Activated naive CD8-positive, alpha-beta T cell treated with anti-CD3 and anti-CD28 coated beads, Interleukin-2, amount 10 ng/mL, durations not matched to agents 7 days and 5 days (primary cell): ENCODE results near the gene SNX32. TPM values are rescaled to one million over a fixed set of nuclear protein-coding genes. Genes with fewer than 3 reads are reported as not detected.

Experiments used
- ATAC-seq: fragments of 150-1000 bp; cut with Tn5 transposase; one replicate; pipeline ENCODE4 v1.10.0; 2021; ENCODE audit warnings: low read depth, moderate library complexity
- POLR2A ChIA-PET: fragments of 350-600 bp; sonication (Branson Sonifier 250); formaldehyde crosslinking; loops from one replicate; lab custom pipeline; 2021; ENCODE audit warnings: antibody characterized with exemption; lab: Charles Lee
- DNase-seq: peaks from one replicate; pipeline ENCODE4 v3.0.0; 2021
- H3K27ac Mint-ChIP-seq: one replicate; pipeline ENCODE4 v1.8.0; 2022; ENCODE audit warnings: mild to moderate bottlenecking, mixed read lengths
- H3K27me3 Mint-ChIP-seq: one replicate; pipeline ENCODE4 v1.8.0; 2022; ENCODE audit warnings: mild to moderate bottlenecking, moderate library complexity, mixed read lengths
- H3K36me3 Mint-ChIP-seq: one replicate; pipeline ENCODE4 v1.8.0; 2021; ENCODE audit warnings: mild to moderate bottlenecking, mixed read lengths
- H3K4me1 Mint-ChIP-seq: one replicate; pipeline ENCODE4 v1.8.0; 2021; ENCODE audit warnings: mixed read lengths
- H3K4me3 Mint-ChIP-seq: one replicate; pipeline ENCODE4 v1.8.0; 2022; ENCODE audit warnings: mild to moderate bottlenecking, moderate library complexity, mixed read lengths
- H3K9me3 Mint-ChIP-seq: one replicate; pipeline ENCODE4 v1.8.0; 2021; ENCODE audit warnings: mixed read lengths
- total RNA-seq, 2 experiments: library from RNA; stranded (reverse); gene quantifications; one replicate each; pipeline ENCODE4 v1.2.3, GENCODE V29; 2021

Gene SNX32
- total RNA-seq, 2 experiments from 2014 or later: 2.6 to 3.6 TPM

DNA sequence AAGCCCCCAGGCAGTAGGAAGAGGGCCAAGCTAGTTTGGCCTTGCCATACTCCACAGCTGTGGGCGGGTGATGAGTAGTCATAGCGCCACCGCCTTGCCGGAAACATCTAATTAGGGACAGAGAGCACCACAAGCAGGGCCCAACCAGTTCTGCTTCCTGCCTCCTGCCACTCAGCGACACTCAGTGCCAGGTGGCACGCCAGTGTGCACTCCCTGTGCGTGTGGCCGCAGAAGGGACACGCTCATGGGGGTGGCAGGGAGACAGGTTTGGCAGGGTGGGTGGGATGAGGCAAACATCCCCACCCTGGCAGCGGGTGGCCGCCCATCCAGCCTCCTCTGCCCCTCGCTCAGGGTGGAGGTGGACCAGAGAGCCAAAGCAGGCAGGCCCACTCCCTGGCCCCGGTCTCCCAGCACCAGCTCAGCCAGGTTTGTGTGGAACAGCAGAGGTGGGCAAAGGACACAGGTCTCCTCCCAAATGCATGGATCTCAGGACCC lies 42.0 kb upstream of the SNX32 start:
- peak overlapping the region; percentile 78 for H3K27ac Mint-ChIP-seq
- DNase-seq: peak; percentile 61
- peak overlapping the region; percentile 30 for H3K4me3 Mint-ChIP-seq
- peaks cover 24% of the 10 kb centered on the region for H3K4me1 Mint-ChIP-seq
- H3K9me3 Mint-ChIP-seq: no peaks in the 10 kb centered on the region
- POLR2A ChIA-PET: interaction anchor here (0.9 to 3.2 kb wide), 5 partner anchors 10 to 98 kb away, joined by 3 to 15 read pairs (median 4); partner anchors contain the start of genes AP5B1 and CCDC85B
- peaks cover 28% of the 10 kb centered on the region for H3K27me3 Mint-ChIP-seq
- H3K36me3 Mint-ChIP-seq: peaks cover 1% of the 10 kb centered on the region
- ATAC-seq: peak; percentile 95

DNA sequence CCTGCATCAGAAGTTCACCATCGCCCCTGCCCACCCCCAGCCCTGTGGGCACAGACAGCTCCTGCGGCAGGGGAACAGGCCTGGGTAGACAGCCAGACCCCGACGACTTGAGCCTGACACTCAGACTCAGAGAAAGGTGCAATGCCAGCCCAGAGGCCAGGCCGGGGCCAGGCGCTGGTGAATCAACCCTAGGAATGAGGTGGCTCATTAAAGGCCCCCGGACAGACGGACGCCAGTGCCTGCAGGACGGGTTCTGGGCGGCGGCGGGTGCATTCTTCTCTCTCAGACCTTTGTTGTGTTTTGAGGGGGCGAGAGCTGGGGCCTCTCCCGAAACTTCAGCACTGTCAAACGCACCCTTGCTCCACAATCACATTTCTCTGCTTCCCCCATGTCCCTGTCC lies 41.3 kb upstream of the SNX32 start:
- DNase-seq: no peak
- ATAC-seq: no peak
- peaks cover 22% of the 10 kb centered on the region for H3K4me1 Mint-ChIP-seq
- POLR2A ChIA-PET: interaction anchor here (1.0 to 3.2 kb wide), 3 partner anchors 12 to 98 kb away, joined by 4 to 15 read pairs (median 7); partner anchors contain the start of genes AP5B1 and CCDC85B
- H3K9me3 Mint-ChIP-seq: no peaks in the 10 kb centered on the region
- peak overlapping the region; percentile 78 for H3K27ac Mint-ChIP-seq
- H3K27me3 Mint-ChIP-seq: peaks cover 24% of the 10 kb centered on the region
- peaks cover 1% of the 10 kb centered on the region for H3K36me3 Mint-ChIP-seq
- H3K4me3 Mint-ChIP-seq: no peak overlapping the region

DNA sequence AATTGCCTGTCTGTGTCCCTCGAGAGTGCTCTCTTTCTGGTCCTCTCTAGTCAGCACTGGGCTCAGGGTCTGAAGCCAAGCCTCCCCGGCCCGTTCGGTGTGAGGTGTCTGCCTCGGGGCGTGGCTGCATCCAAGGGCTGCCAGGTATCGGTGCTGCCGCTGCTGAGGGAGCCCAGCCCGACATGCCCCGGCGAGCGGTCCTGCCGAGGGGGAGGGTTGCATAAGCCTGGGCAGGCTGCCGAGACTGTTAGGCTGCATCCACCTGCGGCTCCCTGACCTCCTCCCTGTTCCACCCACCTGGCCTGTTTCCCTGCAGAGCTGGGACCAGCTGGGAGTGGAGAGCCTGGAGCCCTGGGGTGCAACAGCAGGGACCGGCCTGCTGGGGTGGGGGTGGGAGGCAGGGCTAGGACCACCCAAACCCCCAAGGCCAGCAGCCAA lies 40.6 kb upstream of the SNX32 start:
- H3K27me3 Mint-ChIP-seq: peaks cover 21% of the 10 kb centered on the region
- peaks cover 19% of the 10 kb centered on the region for H3K4me1 Mint-ChIP-seq
- POLR2A ChIA-PET: no interaction called here
- DNase-seq (no peak), ATAC-seq (no peak)
- H3K27ac Mint-ChIP-seq: no peak overlapping the region
- H3K4me3 Mint-ChIP-seq: no peak overlapping the region
- no peaks in the 10 kb centered on the region for H3K36me3 Mint-ChIP-seq
- H3K9me3 Mint-ChIP-seq: no peaks in the 10 kb centered on the region

DNA sequence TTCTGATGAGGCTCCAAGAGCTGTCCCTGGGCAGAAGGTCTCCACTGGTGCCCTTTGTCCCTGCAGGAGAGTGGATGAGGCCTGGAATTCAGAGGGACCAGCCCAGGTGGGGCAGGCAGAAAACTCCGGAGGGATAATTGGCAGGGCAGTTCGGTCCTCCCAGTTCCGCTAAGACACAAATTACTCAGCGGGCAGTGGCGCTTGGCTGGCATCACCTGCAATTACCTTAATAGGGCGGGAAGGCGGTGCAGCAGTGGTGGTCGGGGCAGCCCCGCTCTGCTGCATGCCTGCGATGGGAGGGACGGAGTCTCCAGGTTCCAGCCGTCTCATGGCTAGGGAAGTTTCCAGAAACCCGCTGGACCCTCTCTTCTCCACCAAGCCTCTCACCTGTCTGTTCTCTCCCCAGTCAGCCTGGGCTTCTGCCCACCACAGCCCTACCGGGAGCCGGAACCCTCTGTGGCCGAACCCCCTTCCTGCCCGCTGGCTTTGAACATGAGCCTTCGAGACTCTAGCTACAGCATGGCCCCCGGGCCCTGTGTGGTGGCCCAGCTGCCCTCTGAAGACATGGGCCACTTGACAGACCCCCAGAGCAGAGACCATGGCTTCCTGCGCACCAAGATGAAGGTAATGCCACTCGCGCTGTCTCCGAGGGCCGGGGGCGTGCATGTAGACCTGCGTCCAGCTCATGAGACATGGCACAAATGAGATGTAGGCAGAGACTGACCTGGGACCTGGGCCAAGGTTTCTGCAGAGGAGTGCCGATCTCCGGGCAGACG lies 40.0 kb upstream of the SNX32 start:
- Mint-ChIP-seq H3K9me3 (no peaks in the 10 kb centered on the region), H3K4me3 (no peak overlapping the region), H3K4me1 (peaks cover 22% of the 10 kb centered on the region), H3K27me3 (peaks cover 16% of the 10 kb centered on the region), H3K36me3 (no peaks in the 10 kb centered on the region), H3K27ac (no peak overlapping the region)
- POLR2A ChIA-PET: no interaction called here
- DNase-seq (no peak), ATAC-seq (no peak)

DNA sequence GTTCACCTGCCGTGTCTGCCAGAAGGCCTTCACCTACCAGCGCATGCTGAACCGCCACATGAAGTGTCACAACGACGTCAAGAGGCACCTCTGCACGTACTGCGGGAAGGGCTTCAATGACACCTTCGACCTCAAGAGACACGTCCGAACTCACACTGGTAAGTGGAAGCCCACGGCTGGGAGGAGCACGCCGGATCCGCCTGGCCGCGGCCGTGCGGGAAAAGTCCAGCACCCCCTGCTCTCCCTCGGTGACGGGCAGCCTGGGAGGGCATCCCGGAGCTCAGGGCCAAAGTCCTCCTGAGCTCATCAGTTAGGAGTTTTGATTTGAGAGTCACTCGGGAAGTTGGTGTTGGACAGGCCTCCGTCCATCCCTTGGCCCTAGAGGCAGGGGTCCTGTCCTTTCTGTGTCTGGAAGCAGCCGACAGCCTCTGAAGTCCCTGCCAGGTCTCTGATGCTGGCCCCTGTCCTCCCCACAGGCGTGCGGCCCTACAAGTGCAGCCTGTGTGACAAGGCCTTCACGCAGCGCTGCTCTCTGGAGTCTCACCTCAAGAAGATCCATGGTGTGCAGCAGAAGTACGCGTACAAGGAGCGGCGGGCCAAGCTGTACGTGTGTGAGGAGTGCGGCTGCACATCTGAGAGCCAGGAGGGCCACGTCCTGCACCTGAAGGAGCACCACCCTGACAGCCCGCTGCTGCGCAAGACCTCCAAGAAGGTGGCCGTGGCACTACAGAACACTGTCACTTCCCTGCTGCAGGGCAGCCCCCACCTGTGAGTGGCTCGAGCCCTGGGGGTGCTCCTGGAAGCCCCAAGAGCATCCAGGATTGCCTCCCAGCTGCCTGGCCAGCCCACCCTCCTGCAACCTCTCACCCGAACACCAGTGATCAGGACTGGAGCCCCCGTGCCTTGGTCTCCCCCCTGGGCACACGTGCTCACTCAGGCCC lies 38.9 kb upstream of the SNX32 start:
- H3K4me1 Mint-ChIP-seq: peaks cover 26% of the 10 kb centered on the region
- no peaks in the 10 kb centered on the region for H3K36me3 Mint-ChIP-seq

DNA sequence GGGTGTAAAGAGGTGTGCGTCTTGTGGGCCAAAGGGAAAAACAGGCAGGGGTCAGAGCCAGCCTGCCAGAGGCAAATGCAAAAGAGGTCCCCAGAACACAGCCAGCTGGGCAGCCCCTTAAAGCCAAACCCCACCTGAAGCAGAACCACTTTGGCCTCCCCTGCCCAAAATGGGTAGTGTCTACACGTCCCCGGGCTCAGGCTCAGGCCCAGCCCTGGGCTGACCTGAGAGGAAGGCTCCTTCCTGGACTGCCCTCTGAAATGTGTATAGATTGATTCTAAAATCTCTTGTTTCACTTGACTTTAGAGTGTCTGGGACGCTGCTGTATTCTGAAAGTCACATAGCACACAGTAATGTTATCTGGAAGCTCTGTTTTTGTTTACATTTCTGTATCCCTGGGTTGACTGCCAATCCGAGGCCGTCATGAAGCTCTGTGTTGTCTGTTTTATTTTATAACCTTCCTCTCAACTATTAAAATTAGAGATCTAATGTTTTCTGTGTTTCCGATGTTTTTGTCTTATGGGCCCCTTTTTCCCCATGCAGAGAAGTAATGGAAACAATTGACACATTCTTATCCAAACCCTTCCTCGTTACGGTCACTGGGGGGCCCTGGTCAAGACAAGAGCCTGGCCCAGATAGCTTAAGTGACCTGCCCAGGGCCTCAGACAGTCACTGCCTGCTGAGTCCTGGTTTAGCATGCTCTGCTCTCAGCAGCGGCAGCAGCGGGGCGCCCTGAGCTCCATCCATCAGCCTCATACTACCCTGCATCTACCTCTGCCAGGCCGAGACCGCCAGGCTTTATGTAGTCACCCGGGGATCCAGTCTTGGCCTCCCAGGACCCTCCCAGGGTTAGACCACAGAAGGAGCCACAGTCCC lies 36.8 kb upstream of the SNX32 start:
- H3K9me3 Mint-ChIP-seq: no peaks in the 10 kb centered on the region
- peaks cover 10% of the 10 kb centered on the region for H3K27me3 Mint-ChIP-seq
- peaks cover 19% of the 10 kb centered on the region for H3K4me1 Mint-ChIP-seq
- H3K4me3 Mint-ChIP-seq: no peak overlapping the region
- H3K36me3 Mint-ChIP-seq: no peaks in the 10 kb centered on the region
- no peak for DNase-seq
- ATAC-seq: no peak
- POLR2A ChIA-PET: interaction anchor here (1.0 kb wide), 1 partner anchor 10 kb away, joined by 3 read pairs; no protein-coding TSS in a partner anchor
- H3K27ac Mint-ChIP-seq: peak overlapping the region; percentile 43

More for the DNA sequence above, 38.9 kb upstream of the SNX32 start:
- POLR2A ChIA-PET: no interaction called here
- Mint-ChIP-seq H3K4me3 (no peak overlapping the region), H3K27ac (peak overlapping the region; percentile 34), H3K9me3 (no peaks in the 10 kb centered on the region), H3K27me3 (peaks cover 12% of the 10 kb centered on the region)
- no peak for DNase-seq
- ATAC-seq: no peak

DNA sequence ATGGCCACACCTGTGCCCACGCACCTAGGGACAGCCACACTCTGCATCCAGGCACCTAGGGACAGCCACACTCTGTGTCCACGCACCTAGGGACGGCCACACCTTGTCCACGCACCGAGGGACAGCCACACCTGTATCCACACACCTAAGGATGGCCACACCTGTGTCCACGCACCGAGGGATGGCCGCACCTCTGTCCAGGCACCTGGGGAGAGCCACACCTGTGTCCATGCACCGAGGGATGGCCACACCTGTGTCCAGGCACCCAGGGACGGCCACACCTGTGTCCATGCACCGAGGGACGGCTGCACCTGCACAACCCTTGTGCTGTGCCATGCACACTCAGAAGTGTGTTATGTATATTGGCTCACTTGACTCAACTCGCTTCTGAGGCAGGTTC lies 36.1 kb upstream of the SNX32 start:
- Mint-ChIP-seq H3K27me3 (peaks cover 10% of the 10 kb centered on the region), H3K36me3 (no peaks in the 10 kb centered on the region), H3K4me1 (peaks cover 18% of the 10 kb centered on the region), H3K9me3 (no peaks in the 10 kb centered on the region), H3K4me3 (no peak overlapping the region), H3K27ac (no peak overlapping the region)
- ATAC-seq: no peak
- POLR2A ChIA-PET: interaction anchor here (0.7 to 1.0 kb wide), 2 partner anchors 9 to 18 kb away, joined by 3 to 4 read pairs; no protein-coding TSS in a partner anchor
- DNase-seq: no peak

DNA sequence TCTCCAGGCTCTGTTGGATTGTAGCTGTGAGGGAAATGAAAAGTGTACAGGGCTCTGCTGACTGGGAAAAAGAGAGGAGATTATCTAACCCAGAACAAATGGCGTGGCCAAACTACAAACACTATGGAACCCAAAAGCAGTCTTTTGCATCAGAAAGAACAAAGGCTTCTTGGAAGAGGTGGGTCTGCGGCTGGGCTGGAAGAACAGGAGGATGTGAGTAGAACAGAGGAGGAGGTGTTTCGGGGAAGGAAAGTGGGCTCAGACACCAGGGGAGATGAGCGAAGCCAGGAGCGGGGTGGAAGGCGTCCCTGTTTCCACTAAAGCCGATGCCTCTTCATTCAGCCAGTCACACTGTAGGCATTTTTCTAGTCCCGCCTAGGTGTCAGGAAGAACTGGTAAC lies 34.9 kb upstream of the SNX32 start:
- Mint-ChIP-seq H3K4me3 (peak overlapping the region; percentile 50), H3K36me3 (no peaks in the 10 kb centered on the region), H3K27me3 (peaks cover 21% of the 10 kb centered on the region), H3K4me1 (peaks cover 20% of the 10 kb centered on the region), H3K9me3 (no peaks in the 10 kb centered on the region), H3K27ac (peak overlapping the region; percentile 8)
- POLR2A ChIA-PET: interaction anchor here (0.6 to 1.1 kb wide), 2 partner anchors 9 to 44 kb away, joined by 3 to 4 read pairs; no protein-coding TSS in a partner anchor
- DNase-seq (no peak), ATAC-seq (peak; percentile 38)

DNA sequence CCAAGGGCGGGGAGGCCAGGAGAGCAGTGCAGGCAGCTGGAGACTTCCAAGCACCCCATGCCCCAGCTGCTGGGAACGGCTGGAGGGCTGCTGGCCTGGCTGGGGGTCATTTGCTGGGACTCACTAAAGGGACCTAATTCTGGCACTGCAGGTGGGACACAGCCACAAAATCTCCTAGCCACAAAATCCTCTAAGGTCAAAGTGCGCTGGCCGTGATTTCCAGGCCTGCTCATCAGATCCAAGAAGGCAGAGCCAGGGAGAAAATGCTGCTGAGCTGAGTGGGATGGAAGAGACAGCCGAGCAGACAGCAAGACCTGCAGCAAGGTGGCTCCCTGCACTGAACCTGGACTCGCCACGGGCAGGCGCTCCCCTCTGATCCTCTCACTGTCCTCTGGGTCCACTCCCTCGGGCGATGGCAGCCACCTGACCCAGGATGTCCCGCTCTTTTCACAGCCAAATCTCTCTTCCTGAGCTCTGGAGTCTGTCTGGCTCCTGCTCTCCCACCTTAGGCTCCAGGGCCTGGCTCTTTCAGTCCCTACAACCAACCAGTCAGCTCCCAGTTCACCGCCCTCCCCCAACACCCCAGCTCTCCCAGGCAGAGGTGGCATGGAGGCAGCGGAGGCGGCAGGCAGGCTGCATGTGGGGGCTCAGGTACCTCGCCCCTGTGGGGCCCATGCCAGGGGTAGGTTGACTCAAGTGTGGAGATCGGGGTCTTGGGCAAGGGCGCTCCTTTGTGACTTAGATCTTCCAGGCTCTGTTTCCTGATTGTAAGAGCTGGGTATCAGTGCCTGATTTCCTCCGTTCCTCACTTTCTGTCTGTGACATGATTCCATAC lies 32.4 kb upstream of the SNX32 start:
- H3K4me3 Mint-ChIP-seq: no peak overlapping the region
- ATAC-seq (no peak), DNase-seq (no peak)
- H3K4me1 Mint-ChIP-seq: peaks cover 12% of the 10 kb centered on the region
- H3K27me3 Mint-ChIP-seq: peaks cover 32% of the 10 kb centered on the region
- no peaks in the 10 kb centered on the region for H3K9me3 Mint-ChIP-seq
- no peak overlapping the region for H3K27ac Mint-ChIP-seq
- POLR2A ChIA-PET: interaction anchor here (0.7 to 1.3 kb wide), 2 partner anchors 10 to 65 kb away, joined by 3 read pairs; no protein-coding TSS in a partner anchor
- H3K36me3 Mint-ChIP-seq: no peaks in the 10 kb centered on the region

DNA sequence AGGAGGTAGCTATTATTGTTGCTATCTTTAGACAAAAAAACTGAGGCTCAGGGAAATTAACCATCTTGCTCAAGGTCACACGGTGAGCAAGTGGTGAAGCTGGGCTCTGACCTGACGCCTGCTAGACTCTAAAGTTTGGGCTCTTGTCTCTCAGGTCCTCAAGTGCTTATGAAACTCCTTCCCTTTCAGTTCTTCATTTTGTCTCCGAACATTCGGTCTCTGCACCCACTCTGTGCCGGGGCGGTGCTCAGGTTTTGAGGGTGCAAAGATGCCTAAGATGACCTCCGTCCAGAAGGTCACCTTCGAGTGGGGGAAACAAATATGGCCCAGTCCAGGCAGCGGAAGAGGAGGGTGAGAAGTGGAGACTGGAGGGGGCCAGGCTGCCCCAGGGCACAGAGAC lies 30.9 kb upstream of the SNX32 start:
- Mint-ChIP-seq H3K27me3 (peaks cover 42% of the 10 kb centered on the region), H3K9me3 (no peaks in the 10 kb centered on the region), H3K36me3 (no peaks in the 10 kb centered on the region), H3K4me1 (peaks cover 12% of the 10 kb centered on the region), H3K4me3 (no peak overlapping the region), H3K27ac (no peak overlapping the region)
- POLR2A ChIA-PET: interaction anchor here (0.7 to 2.5 kb wide), 3 partner anchors 15 to 56 kb away, joined by 3 to 8 read pairs (median 5); partner anchors contain the start of gene AP5B1
- DNase-seq: no peak
- no peak for ATAC-seq

DNA sequence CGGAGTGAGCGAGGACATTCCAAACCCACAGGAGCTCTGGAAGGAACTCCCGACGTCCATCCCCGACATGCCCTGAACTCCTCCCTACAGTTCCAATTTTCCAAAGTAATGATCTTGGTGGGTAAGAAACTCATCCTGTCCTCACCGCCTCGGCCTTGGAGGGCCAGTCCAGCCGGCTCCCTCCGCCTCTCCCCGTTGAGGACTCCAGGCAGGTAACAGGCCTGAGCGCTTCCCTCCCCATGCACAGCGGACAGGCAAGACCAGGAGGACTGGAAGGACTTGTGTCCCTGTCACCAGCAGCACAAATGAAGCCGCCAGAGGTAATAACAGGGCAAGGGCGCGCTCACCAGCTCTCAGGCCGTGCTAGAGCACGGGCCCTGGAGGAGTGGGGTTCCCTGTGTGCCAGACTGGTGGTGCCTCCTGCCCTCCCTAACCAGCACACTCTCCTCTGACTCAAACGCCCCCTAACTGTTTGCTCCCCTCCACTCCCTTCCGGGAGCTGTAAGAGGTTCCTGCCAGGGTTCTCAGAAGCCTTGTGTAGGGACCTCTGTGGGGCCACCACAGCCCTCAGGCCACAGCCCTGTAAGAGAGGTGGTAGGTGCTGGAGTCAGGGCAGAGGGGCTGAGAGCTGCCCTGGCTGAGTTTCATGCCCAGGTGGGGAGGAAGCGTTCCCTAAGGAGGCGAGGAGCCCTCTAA lies 29.8 kb upstream of the SNX32 start:
- Mint-ChIP-seq H3K4me3 (no peak overlapping the region), H3K27me3 (peaks cover 46% of the 10 kb centered on the region), H3K27ac (no peak overlapping the region), H3K36me3 (no peaks in the 10 kb centered on the region), H3K9me3 (no peaks in the 10 kb centered on the region), H3K4me1 (peaks cover 7% of the 10 kb centered on the region)
- POLR2A ChIA-PET: interaction anchor here (0.5 to 2.5 kb wide), 4 partner anchors 9 to 83 kb away, joined by 3 to 8 read pairs (median 4); partner anchors contain the start of genes AP5B1 and RNASEH2C
- ATAC-seq (peak; percentile 76), DNase-seq (no peak)
